Measurements from ENCODE around the gene PLXNA4. TPM values are rescaled to one million over a fixed set of nuclear protein-coding genes. Genes with fewer than 3 reads are reported as not detected.

The PLXNA4 gene
- total RNA-seq, 1 donor from 2014 or later: 16.2 TPM

DNA sequence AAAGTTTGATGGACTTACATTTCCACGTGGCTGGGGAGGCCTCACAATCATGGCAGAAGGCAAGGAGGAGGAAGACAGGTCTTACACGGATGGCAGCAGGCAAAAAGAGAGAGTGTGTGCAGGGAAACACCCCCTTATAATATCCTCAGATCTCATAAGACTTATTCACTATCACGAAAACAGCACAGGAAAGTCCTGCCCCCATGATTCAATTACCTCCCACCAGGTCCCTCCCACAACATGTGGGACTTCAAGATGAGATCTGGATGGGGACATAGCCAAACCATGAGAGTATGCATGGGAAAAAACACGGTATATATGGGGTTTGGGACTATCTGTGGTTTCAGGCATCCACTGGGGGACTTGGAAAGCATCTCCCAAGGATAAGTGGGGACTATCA, 78.0 kb downstream of the PLXNA4 start:
- H3K36me3 Mint-ChIP-seq (ENCODE audit: unreplicated experiment): no peaks in the 10 kb centered on the region
- TF ChIP-seq, protein P1, sequence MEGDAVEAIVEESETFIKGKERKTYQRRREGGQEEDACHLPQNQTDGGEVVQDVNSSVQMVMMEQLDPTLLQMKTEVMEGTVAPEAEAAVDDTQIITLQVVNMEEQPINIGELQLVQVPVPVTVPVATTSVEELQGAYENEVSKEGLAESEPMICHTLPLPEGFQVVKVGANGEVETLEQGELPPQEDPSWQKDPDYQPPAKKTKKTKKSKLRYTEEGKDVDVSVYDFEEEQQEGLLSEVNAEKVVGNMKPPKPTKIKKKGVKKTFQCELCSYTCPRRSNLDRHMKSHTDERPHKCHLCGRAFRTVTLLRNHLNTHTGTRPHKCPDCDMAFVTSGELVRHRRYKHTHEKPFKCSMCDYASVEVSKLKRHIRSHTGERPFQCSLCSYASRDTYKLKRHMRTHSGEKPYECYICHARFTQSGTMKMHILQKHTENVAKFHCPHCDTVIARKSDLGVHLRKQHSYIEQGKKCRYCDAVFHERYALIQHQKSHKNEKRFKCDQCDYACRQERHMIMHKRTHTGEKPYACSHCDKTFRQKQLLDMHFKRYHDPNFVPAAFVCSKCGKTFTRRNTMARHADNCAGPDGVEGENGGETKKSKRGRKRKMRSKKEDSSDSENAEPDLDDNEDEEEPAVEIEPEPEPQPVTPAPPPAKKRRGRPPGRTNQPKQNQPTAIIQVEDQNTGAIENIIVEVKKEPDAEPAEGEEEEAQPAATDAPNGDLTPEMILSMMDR (IDR thresholded peaks at IDR 0.05; ENCODE audit: partially characterized antibody, unreplicated experiment): no peak
- H3K27me3 Mint-ChIP-seq (ENCODE audit: unreplicated experiment): peaks cover 2% of the 10 kb centered on the region
- H3K27ac Mint-ChIP-seq (ENCODE audit: unreplicated experiment): no peak overlapping the region
- no peak overlapping the region for H3K4me3 Mint-ChIP-seq (ENCODE audit: unreplicated experiment)
- DNase-seq: no peak
- no peaks in the 10 kb centered on the region for H3K9me3 Mint-ChIP-seq (ENCODE audit: unreplicated experiment)
- H3K4me1 Mint-ChIP-seq (ENCODE audit: low read depth, unreplicated experiment): peaks cover 15% of the 10 kb centered on the region

DNA sequence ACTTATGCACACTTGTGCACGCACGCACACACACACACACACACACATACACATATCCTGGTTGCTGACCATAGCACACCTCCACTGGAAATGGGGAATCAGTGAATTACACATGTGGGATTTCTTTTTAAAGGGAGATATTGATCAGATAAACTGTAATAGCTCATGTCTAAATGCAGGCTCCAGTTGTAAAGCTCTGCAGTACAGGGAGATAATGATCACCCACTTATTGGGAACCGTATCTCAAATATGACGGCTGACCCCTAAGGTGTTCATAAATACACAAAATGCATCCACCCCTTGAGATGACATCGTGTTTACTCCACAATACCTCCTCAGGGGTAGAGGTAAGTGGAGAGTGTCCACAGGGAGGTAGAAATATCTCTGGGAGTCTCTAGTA, 79.2 kb downstream of the PLXNA4 start:
- no peaks in the 10 kb centered on the region for H3K36me3 Mint-ChIP-seq (ENCODE audit: unreplicated experiment)
- H3K4me1 Mint-ChIP-seq (ENCODE audit: low read depth, unreplicated experiment): peaks cover 17% of the 10 kb centered on the region
- DNase-seq: no peak
- H3K27ac Mint-ChIP-seq (ENCODE audit: unreplicated experiment): no peak overlapping the region
- H3K9me3 Mint-ChIP-seq (ENCODE audit: unreplicated experiment): no peaks in the 10 kb centered on the region
- peaks cover 2% of the 10 kb centered on the region for H3K27me3 Mint-ChIP-seq (ENCODE audit: unreplicated experiment)
- TF ChIP-seq, protein P1 (IDR thresholded peaks at IDR 0.05; ENCODE audit: partially characterized antibody, unreplicated experiment): no peak
- H3K4me3 Mint-ChIP-seq (ENCODE audit: unreplicated experiment): no peak overlapping the region

DNA sequence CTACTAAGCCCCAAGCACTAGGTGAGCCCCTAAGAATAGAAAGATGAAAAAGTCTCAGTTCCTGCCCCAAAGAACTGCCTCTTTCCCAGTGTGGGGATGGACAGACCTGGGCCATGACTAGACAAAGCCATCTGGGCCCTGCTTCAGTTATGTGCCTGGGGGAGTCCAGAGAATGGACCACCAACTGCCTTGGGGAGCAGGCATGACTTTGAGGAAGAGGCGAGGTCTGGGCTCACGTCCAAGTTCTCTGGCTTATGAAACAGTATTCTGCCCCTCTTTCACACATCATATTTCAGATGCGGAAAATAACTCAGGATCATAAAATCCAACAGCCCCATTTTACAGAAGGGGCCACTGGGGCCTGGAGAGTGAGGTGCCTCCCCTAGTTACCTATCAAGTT, 80.3 kb downstream of the PLXNA4 start:
- Mint-ChIP-seq H3K4me3 (ENCODE audit: unreplicated experiment) (no peak overlapping the region), H3K36me3 (ENCODE audit: unreplicated experiment) (no peaks in the 10 kb centered on the region), H3K27ac (ENCODE audit: unreplicated experiment) (no peak overlapping the region), H3K9me3 (ENCODE audit: unreplicated experiment) (no peaks in the 10 kb centered on the region), H3K27me3 (ENCODE audit: unreplicated experiment) (peaks cover 2% of the 10 kb centered on the region), H3K4me1 (ENCODE audit: low read depth, unreplicated experiment) (peaks cover 17% of the 10 kb centered on the region)
- DNase-seq: no peak
- TF ChIP-seq, protein P1 (IDR thresholded peaks at IDR 0.05; ENCODE audit: partially characterized antibody, unreplicated experiment): no peak

DNA sequence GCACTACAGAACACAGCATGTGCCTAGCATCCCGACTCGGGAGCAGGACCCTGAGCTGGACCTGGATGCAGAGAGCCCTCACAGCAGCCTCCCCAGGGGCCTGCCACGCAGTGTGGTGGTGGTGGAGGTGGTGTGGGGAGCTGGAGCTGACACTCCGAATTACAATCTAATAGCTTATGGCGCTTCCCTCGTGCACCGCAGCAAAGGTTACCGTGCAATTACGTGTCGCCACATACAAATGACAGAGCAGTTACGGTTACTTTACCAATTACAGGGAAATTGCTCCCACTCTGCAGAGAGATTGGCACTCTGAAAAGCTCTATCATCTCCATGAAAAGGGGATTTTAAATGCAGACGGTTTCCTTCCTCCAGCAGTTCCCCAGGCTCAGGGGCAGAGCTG, 81.8 kb downstream of the PLXNA4 start:
- no peak for DNase-seq
- Mint-ChIP-seq H3K36me3 (ENCODE audit: unreplicated experiment) (peaks cover under 1% of the 10 kb centered on the region), H3K4me1 (ENCODE audit: low read depth, unreplicated experiment) (peaks cover 12% of the 10 kb centered on the region)

DNA sequence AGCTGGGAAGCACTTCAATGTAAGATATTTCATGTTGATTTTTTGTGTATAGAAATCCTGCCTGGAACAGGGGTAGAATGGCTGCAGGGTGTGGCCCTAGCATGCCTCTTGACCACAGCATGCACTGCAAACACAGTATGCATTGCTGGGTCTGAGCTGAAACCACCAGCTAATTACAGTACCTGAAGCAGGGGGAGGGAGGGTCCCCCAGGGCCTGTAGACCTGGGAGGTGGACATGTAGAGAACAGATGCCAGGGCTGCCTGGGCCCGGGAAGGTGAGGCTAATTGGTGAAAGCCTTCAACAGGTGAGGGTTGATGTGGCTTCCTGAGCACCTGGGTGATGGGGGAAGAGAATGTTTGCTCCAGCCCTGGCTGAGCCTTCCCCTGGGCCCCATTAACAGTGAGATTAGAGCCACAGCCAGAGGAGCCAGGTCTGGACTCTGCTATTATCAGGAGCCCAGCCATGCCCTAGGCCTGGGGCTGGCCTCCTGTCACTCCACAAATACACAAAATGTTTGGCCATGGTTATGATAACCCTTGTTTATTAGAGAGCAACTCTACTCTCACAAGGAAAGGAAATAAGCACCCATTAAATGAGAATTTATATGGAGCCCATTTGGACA, 83.3 kb downstream of the PLXNA4 start:
- Mint-ChIP-seq H3K27ac (ENCODE audit: unreplicated experiment) (no peak overlapping the region), H3K27me3 (ENCODE audit: unreplicated experiment) (no peaks in the 10 kb centered on the region), H3K4me1 (ENCODE audit: low read depth, unreplicated experiment) (peaks cover 14% of the 10 kb centered on the region), H3K9me3 (ENCODE audit: unreplicated experiment) (peaks cover 4% of the 10 kb centered on the region), H3K36me3 (ENCODE audit: unreplicated experiment) (peaks cover 8% of the 10 kb centered on the region), H3K4me3 (ENCODE audit: unreplicated experiment) (no peak overlapping the region)
- DNase-seq: no peak
- TF ChIP-seq, protein P1 (IDR thresholded peaks at IDR 0.05; ENCODE audit: partially characterized antibody, unreplicated experiment): no peak

More for the DNA sequence above, 81.8 kb downstream of the PLXNA4 start:
- Mint-ChIP-seq H3K27ac (ENCODE audit: unreplicated experiment) (no peak overlapping the region), H3K27me3 (ENCODE audit: unreplicated experiment) (no peaks in the 10 kb centered on the region), H3K9me3 (ENCODE audit: unreplicated experiment) (no peaks in the 10 kb centered on the region), H3K4me3 (ENCODE audit: unreplicated experiment) (no peak overlapping the region)
- TF ChIP-seq, protein P1 (IDR thresholded peaks at IDR 0.05; ENCODE audit: partially characterized antibody, unreplicated experiment): no peak
